ENCODE data around the gene FAM170A.

FAM170A gene

DNA sequence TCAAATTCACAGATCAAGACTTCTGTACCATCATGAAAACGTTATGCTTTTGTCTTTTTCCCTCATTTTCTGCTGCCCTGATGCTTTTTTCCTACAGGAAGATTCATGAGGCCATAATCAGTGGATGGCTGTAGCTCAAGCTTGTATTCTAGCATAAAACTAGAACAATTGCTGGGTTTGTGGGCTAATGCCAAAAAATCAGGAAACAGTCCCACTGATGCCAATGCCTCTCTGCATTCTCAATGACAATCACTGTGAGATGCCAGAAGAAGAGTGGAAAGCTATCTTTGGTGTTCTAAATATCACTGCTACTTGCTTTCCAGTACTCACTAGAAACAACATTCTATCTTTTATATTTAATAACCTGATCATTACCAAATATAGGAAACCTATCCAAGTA, 33.3 kb upstream of the FAM170A start:
- no peaks in the 10 kb centered on the region for H3K27me3 ChIP-seq (replicated peaks; ENCODE audit: insufficient read depth, low read length)
- no peaks in the 10 kb centered on the region for H3F3A ChIP-seq (ENCODE audit: insufficient read depth, low read length)
- H3K79me2 ChIP-seq (ENCODE audit: low read length), result no peaks in the 10 kb centered on the region
- H3K4me2 ChIP-seq (ENCODE audit: low read depth, low read length), result no peak overlapping the region
- TF ChIP-seq EZH2phosphoT487 (IDR thresholded peaks at IDR 0.05; ENCODE audit: low read length) (no peak), EZH2 (optimal IDR thresholded peaks at IDR 0.05; ENCODE audit: low read depth, low read length) (no peak)
- TF ChIP-seq, protein P1, sequence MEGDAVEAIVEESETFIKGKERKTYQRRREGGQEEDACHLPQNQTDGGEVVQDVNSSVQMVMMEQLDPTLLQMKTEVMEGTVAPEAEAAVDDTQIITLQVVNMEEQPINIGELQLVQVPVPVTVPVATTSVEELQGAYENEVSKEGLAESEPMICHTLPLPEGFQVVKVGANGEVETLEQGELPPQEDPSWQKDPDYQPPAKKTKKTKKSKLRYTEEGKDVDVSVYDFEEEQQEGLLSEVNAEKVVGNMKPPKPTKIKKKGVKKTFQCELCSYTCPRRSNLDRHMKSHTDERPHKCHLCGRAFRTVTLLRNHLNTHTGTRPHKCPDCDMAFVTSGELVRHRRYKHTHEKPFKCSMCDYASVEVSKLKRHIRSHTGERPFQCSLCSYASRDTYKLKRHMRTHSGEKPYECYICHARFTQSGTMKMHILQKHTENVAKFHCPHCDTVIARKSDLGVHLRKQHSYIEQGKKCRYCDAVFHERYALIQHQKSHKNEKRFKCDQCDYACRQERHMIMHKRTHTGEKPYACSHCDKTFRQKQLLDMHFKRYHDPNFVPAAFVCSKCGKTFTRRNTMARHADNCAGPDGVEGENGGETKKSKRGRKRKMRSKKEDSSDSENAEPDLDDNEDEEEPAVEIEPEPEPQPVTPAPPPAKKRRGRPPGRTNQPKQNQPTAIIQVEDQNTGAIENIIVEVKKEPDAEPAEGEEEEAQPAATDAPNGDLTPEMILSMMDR (IDR thresholded peaks at IDR 0.05; ENCODE audit: low read length), result no peak
- H2AFZ ChIP-seq (ENCODE audit: low read length), result no peak overlapping the region
- no peaks in the 10 kb centered on the region for H3K9me3 ChIP-seq (replicated peaks; ENCODE audit: insufficient read depth, low read length)
- H3K4me3 ChIP-seq (ENCODE audit: low read length), result no peak overlapping the region
- H3K9me2 ChIP-seq (replicated peaks; ENCODE audit: insufficient read depth, low read length), result no peaks in the 10 kb centered on the region
- no peaks in the 10 kb centered on the region for H3K36me3 ChIP-seq (replicated peaks; ENCODE audit: insufficient read depth, low read length)
- no peak overlapping the region for H3K27ac ChIP-seq (ENCODE audit: low read length)
- DNase-seq, result no peak
- H3K4me1 ChIP-seq (ENCODE audit: low read length), result no peaks in the 10 kb centered on the region
- H3K9ac ChIP-seq (ENCODE audit: low read length), result no peak overlapping the region
- H4K20me1 ChIP-seq (ENCODE audit: insufficient read depth, low read length), result no peaks in the 10 kb centered on the region

DNA sequence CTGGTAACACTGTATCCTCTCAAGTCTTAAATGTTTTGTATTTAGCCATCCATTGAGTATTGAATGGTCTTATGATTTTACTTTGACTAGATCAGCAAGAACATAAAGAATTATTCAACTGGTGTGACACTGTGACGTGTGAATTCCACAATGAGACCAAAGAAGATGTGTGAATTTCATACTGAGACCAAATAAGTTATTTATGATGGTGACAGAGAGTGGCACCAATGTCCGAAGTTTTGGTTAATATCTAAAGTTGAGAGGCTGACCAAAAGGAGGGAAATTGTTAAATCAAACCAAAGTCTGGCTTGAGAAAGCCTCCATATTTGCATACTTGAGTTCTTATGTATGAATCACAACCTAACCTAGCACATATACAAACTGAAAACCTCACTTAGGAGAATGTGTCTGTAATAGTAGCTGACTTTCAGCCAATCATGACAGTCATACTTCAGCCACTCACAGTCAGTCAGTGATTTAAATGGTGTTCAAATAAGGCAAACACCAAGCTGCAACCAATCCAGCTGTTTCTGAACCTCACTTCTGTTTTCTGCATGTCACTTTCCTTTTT, 31.5 kb upstream of the FAM170A start:
- Histone ChIP-seq H3K36me3 (replicated peaks; ENCODE audit: insufficient read depth, low read length) (no peaks in the 10 kb centered on the region), H3K9me3 (replicated peaks; ENCODE audit: insufficient read depth, low read length) (no peaks in the 10 kb centered on the region), H4K20me1 (ENCODE audit: insufficient read depth, low read length) (no peaks in the 10 kb centered on the region), H3K4me3 (ENCODE audit: low read length) (no peak overlapping the region), H3K27ac (ENCODE audit: low read length) (no peak overlapping the region), H3K4me2 (ENCODE audit: low read depth, low read length) (no peak overlapping the region), H3K79me2 (ENCODE audit: low read length) (no peaks in the 10 kb centered on the region), H2AFZ (ENCODE audit: low read length) (no peak overlapping the region), H3K9ac (ENCODE audit: low read length) (no peak overlapping the region), H3K9me2 (replicated peaks; ENCODE audit: insufficient read depth, low read length) (no peaks in the 10 kb centered on the region), H3K27me3 (replicated peaks; ENCODE audit: insufficient read depth, low read length) (no peaks in the 10 kb centered on the region), H3K4me1 (ENCODE audit: low read length) (no peaks in the 10 kb centered on the region), H3F3A (ENCODE audit: insufficient read depth, low read length) (no peaks in the 10 kb centered on the region)
- TF ChIP-seq EZH2phosphoT487 (IDR thresholded peaks at IDR 0.05; ENCODE audit: low read length) (no peak), EZH2 (optimal IDR thresholded peaks at IDR 0.05; ENCODE audit: low read depth, low read length) (no peak)
- TF ChIP-seq, protein P1 (IDR thresholded peaks at IDR 0.05; ENCODE audit: low read length), result no peak
- no peak for DNase-seq

DNA sequence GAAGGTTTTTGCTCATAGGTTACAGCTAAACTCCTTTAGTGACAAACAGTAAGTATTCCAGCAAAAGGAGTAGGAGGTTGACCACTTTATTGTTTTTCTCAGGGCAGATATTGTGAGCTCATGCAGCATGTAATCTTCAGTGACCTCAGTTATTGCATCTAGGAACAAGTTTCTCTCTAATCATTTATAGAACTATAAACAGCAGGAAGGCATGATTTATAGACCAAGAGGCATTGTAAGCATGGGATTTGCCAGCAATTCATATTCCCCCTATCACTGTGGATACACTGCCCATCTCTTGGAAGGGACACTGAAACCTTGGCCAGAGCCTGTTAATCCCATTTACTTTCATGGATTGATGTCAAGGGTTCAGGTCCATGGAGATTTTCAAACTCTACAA, 15.4 kb upstream of the FAM170A start:
- DNase-seq, result no peak
- H3K9me3 ChIP-seq (replicated peaks; ENCODE audit: insufficient read depth, low read length), result no peaks in the 10 kb centered on the region
- H3K4me1 ChIP-seq (ENCODE audit: low read length), result no peaks in the 10 kb centered on the region
- TF ChIP-seq, protein P1 (IDR thresholded peaks at IDR 0.05; ENCODE audit: low read length), result no peak
- TF ChIP-seq EZH2 (optimal IDR thresholded peaks at IDR 0.05; ENCODE audit: low read depth, low read length), result no peak
- no peaks in the 10 kb centered on the region for H4K20me1 ChIP-seq (ENCODE audit: insufficient read depth, low read length)
- H3K9ac ChIP-seq (ENCODE audit: low read length), result no peak overlapping the region
- H3K9me2 ChIP-seq (replicated peaks; ENCODE audit: insufficient read depth, low read length), result no peaks in the 10 kb centered on the region
- no peaks in the 10 kb centered on the region for H3K36me3 ChIP-seq (replicated peaks; ENCODE audit: insufficient read depth, low read length)
- no peak overlapping the region for H3K4me3 ChIP-seq (ENCODE audit: low read length)
- no peak overlapping the region for H2AFZ ChIP-seq (ENCODE audit: low read length)
- H3K4me2 ChIP-seq (ENCODE audit: low read depth, low read length), result no peak overlapping the region
- no peak overlapping the region for H3K27ac ChIP-seq (ENCODE audit: low read length)
- H3K27me3 ChIP-seq (replicated peaks; ENCODE audit: insufficient read depth, low read length), result no peaks in the 10 kb centered on the region
- no peaks in the 10 kb centered on the region for H3K79me2 ChIP-seq (ENCODE audit: low read length)
- H3F3A ChIP-seq (ENCODE audit: insufficient read depth, low read length), result no peaks in the 10 kb centered on the region

All from MM.1S (cell line).